SH-SY5Y (cell line): ENCODE data around the gene MBOAT2.

Experiments used
- GATA2 ChIP-seq: IDR thresholded peaks from 2 replicates; pipeline ENCODE4 v1.6.1; 2011; ENCODE audit warnings: mild to moderate bottlenecking, low read depth, low read length
- GATA3 ChIP-seq: IDR thresholded peaks from 2 replicates; pipeline ENCODE4 v1.6.1; 2011; ENCODE audit warnings: low read depth, mild to moderate bottlenecking, low read length, moderate library complexity

- TF ChIP-seq GATA3 (no peak), GATA2 (no peak)
These were observed 18.6 kb downstream of the MBOAT2 start for GRCh38 chr2:8984855-8985254.
